AG09309 (cell line): ENCODE data around the gene ANAPC2.

Experiments used
- DNase-seq: peaks from one replicate; pipeline ENCODE4 v3.0.0-alpha.2; 2010; ENCODE audit warnings: low read depth
- H3K4me3 ChIP-seq: 2 replicates; pipeline ENCODE4 v1.5.1; 2011; ENCODE audit warnings: mild to moderate bottlenecking, low read depth, low read length, moderate library complexity; ENCODE audit not compliant: control insufficient read depth
- CTCF ChIP-seq: IDR thresholded peaks from 2 replicates; pipeline ENCODE4 v1.5.1; 2011; ENCODE audit warnings: mild to moderate bottlenecking, low read depth, low read length, inconsistent platforms; ENCODE audit not compliant: insufficient read depth, control insufficient read depth; ENCODE audit errors: missing control alignments

Gene ANAPC2

DNA sequence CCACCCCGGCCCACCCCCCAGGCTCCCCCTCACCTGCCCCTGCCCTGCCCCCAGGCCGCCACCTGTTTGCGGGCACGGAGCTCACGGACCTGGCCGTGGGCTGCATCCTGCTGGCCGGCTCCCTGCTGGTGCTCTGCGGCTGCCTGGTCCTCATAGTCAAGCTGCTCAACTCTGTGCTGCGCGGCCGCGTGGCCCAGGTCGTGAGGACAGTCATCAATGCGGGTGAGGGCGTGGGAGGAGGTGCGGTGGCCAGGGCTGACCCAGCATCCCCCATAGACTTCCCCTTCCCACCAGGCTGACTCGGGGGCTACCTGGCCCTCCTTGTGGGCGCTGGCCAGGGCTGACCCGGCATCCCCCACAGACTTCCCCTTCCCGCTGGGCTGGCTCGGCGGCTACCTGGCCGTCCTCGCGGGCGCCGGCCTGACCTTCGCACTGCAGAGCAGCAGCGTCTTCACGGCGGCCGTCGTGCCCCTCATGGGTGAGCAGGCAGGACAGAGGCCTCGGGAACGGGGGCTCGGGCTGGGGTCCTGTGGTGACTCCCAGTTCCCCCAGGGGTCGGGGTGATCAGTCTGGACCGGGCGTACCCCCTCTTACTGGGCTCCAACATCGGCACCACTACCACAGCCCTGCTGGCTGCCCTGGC lies 45.8 kb upstream of the ANAPC2 start:
- no peak for TF ChIP-seq CTCF
- no peak overlapping the region for H3K4me3 ChIP-seq
- no peak for DNase-seq

GRCh38 chr9:137233143-137233980 lies 45.0 kb upstream of the ANAPC2 start:
- no peak for DNase-seq
- TF ChIP-seq CTCF: no peak
- H3K4me3 ChIP-seq: no peak overlapping the region

- no peak for TF ChIP-seq CTCF
- no peak overlapping the region for H3K4me3 ChIP-seq
- no peak for DNase-seq
These were observed 44.1 kb upstream of the ANAPC2 start for GRCh38 chr9:137232510-137232909.

- no peak for DNase-seq
- H3K4me3 ChIP-seq: no peak overlapping the region
- no peak for TF ChIP-seq CTCF
These were observed 43.7 kb upstream of the ANAPC2 start for GRCh38 chr9:137232101-137232500.

DNA sequence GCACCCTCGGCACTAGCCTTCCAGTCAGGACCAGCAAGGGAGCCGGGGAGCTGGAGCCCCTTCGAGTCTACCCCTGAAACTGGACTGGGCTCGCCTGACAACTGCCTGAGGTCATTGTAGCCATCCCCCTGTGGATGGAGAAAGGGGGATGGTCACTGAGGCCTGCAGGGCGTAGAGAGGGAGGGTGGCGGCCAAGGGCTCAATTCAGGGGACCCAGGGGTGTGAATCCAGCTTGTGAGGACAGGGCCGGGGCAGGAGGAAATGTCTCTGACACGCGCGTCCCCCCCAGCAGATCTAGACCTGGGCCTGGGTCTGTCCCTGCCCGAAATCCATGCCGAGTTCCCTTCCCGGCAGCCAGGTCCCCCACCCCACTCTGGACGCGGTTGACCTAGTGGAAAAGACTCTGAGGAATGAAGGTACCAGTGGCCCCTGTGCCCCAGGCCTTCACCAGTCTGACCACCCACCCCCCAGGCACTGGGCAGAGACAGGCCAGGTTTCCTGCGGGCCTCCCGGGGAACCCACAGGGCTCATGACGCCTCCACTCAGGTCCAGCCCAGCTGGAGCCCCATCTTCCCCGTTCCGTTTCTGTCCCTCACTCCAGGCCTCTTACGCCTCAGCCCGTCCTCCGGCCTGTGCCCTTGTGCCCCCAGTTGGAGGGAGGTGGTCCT lies 43.1 kb upstream of the ANAPC2 start:
- TF ChIP-seq CTCF: no peak
- no peak for DNase-seq
- H3K4me3 ChIP-seq: no peak overlapping the region

- TF ChIP-seq CTCF: no peak
- no peak for DNase-seq
- no peak within 1 kb of the TSS for H3K4me3 ChIP-seq
These were observed 42.5 kb upstream of the ANAPC2 start, which contains the start of gene SLC34A3 for GRCh38 chr9:137230705-137231371. SLC34A3 (plus strand) TSS chr9:137230901; CDS start chr9:137231703, 802 bp downstream.
